H1 (cell line): Measurements from ENCODE around the gene RSAD2. TPM values are rescaled to one million over a fixed set of nuclear protein-coding genes. Genes with fewer than 3 reads are reported as not detected.

Experiments
- CTCF ChIA-PET: fragments of 300-600 bp; sonication (Branson Sonifier 250); formaldehyde crosslinking; loops from one replicate; lab custom pipeline; 2021; ENCODE audit not compliant: partially characterized antibody; lab: Charles Lee
- POLR2A ChIA-PET: fragments of 300-600 bp; sonication (Branson Sonifier 250); formaldehyde crosslinking; loops from one replicate; lab custom pipeline; 2021; ENCODE audit warnings: inconsistent platforms; ENCODE audit not compliant: partially characterized antibody; lab: Charles Lee
- DNase-seq, 2 experiments: peaks; one replicate each; pipeline versions ENCODE4 v3.0.0 to v3.0.0-alpha.2; 2010 to 2022; ENCODE audit warnings: low spot score in 2 of 2, low read depth in 1 of 2, mixed read lengths in 1 of 2
- FAIRE-seq: peaks from 2 replicates; lab custom pipeline; 2011; peaks lifted over from hg19 to GRCh38; lab: Jason Lieb, UNC
- H2AFZ ChIP-seq: 2 replicates; pipeline ENCODE4 v1.8.1; 2012; ENCODE audit warnings: low read length, inconsistent platforms
- H2AK5ac ChIP-seq: 2 replicates; pipeline ENCODE4 v1.6.1; 2013; ENCODE audit warnings: low read depth, low read length
- H2BK120ac ChIP-seq: replicated peaks from 2 replicates; pipeline ENCODE3; 2013; ENCODE audit warnings: low read depth, low read length, inconsistent platforms
- H2BK12ac ChIP-seq: 2 replicates; pipeline ENCODE4 v1.6.1; 2013; ENCODE audit warnings: low read depth, low read length
- H2BK15ac ChIP-seq: 2 replicates; pipeline ENCODE4 v1.6.1; 2013; ENCODE audit warnings: low read length
- H2BK20ac ChIP-seq: 2 replicates; pipeline ENCODE4 v1.6.1; 2013; ENCODE audit warnings: low read length
- H2BK5ac ChIP-seq: 2 replicates; pipeline ENCODE4 v1.6.1; 2013; ENCODE audit warnings: low read depth, low read length
- H3K14ac ChIP-seq: 2 replicates; pipeline ENCODE4 v1.6.1; 2013; ENCODE audit warnings: inconsistent platforms; ENCODE audit not compliant: insufficient read length
- H3K18ac ChIP-seq: 2 replicates; pipeline ENCODE4 v1.6.1; 2013; ENCODE audit warnings: low read length; ENCODE audit errors: extremely low read depth
- H3K23ac ChIP-seq: 2 replicates; pipeline ENCODE4 v1.6.1; 2013; ENCODE audit warnings: inconsistent platforms; ENCODE audit not compliant: insufficient read length
- H3K23me2 ChIP-seq: 2 replicates; pipeline ENCODE4 v1.6.1; 2013; ENCODE audit warnings: low read depth, low read length
- H3K27ac ChIP-seq: 2 replicates; pipeline ENCODE4 v1.6.1; 2011; ENCODE audit warnings: low read depth, low read length, inconsistent platforms
- H3K27me3 ChIP-seq, 4 experiments: replicated peaks in 1 of 4; 1 replicate in 1 of 4; 2 replicates in 3 of 4; pipeline versions ENCODE4 v1.6.1 to v1.8.1; 2011 to 2013; ENCODE audit warnings: low read length in 3 of 4, mild to moderate bottlenecking in 3 of 4, inconsistent platforms in 2 of 4, mixed read lengths in 2 of 4, moderate library complexity in 1 of 4; ENCODE audit not compliant: control insufficient read depth in 3 of 4, insufficient read depth in 3 of 4; ENCODE audit errors: extremely low read depth in 1 of 4
- H3K36me3 ChIP-seq, 4 experiments: 2 replicates each; pipeline versions ENCODE4 v1.6.1 to v1.8.1; 2011 to 2013; ENCODE audit warnings: mild to moderate bottlenecking in 4 of 4, low read length in 3 of 4, moderate library complexity in 2 of 4, control low read depth in 1 of 4, inconsistent platforms in 1 of 4; ENCODE audit not compliant: insufficient read depth in 4 of 4, control insufficient read depth in 2 of 4
- H3K4ac ChIP-seq: replicated peaks from 2 replicates; pipeline ENCODE3; 2013; ENCODE audit warnings: low read length, low read depth, mixed read lengths, inconsistent platforms; ENCODE audit not compliant: insufficient read length
- H3K4me1 ChIP-seq, 4 experiments: replicated peaks in 1 of 4; 1 replicate in 1 of 4; 2 replicates in 3 of 4; pipeline versions ENCODE4 v1.6.1 to v1.8.1; 2011 to 2013; ENCODE audit warnings: low read length in 3 of 4, inconsistent platforms in 2 of 4, mixed read lengths in 1 of 4; ENCODE audit not compliant: insufficient read depth in 4 of 4, control insufficient read depth in 3 of 4
- H3K4me2 ChIP-seq, 2 experiments: 2 replicates each; pipeline versions ENCODE4 v1.6.1 to v1.8.1; 2011 to 2013; ENCODE audit warnings: low read depth in 2 of 2, low read length in 2 of 2, control low read depth in 1 of 2, inconsistent platforms in 1 of 2, mild to moderate bottlenecking in 1 of 2; ENCODE audit not compliant: insufficient read depth in 1 of 2
- H3K4me3 ChIP-seq, 4 experiments: fragments of 200-600, 300-600 bp in 1 of 4; sonication (generic), shearing (Covaris generic), sonication (Bioruptor Twin) in 1 of 4; 2 replicates each; pipeline versions ENCODE4 v1.5.1 to v1.8.1; 2011 to 2016; ENCODE audit warnings: low read length in 4 of 4, low read depth in 3 of 4, control low read depth in 2 of 4, inconsistent platforms in 2 of 4, mild to moderate bottlenecking in 2 of 4, mixed read lengths in 1 of 4, moderate library complexity in 1 of 4; ENCODE audit not compliant: insufficient read depth in 2 of 4; ENCODE audit errors: extremely low read depth in 1 of 4
- H3K56ac ChIP-seq: replicated peaks from 2 replicates; pipeline ENCODE3; 2013; ENCODE audit warnings: low read depth, mild to moderate bottlenecking, mixed read lengths, low read length, inconsistent platforms; ENCODE audit not compliant: insufficient read length
- H3K79me1 ChIP-seq: 2 replicates; pipeline ENCODE4 v1.6.1; 2013; ENCODE audit warnings: low read depth, low read length, control low read depth
- H3K79me2 ChIP-seq, 2 experiments: 2 replicates each; pipeline versions ENCODE4 v1.6.1 to v1.8.1; 2012 to 2013; ENCODE audit warnings: low read length in 2 of 2, mild to moderate bottlenecking in 2 of 2, inconsistent platforms in 1 of 2; ENCODE audit not compliant: insufficient read depth in 2 of 2, control insufficient read depth in 1 of 2
- H3K9ac ChIP-seq, 4 experiments: replicated peaks in 1 of 4; 1 replicate in 1 of 4; 2 replicates in 3 of 4; pipeline versions ENCODE4 v1.6.1 to v1.8.1; 2011 to 2013; ENCODE audit warnings: low read depth in 3 of 4, low read length in 3 of 4, control low read depth in 2 of 4, mild to moderate bottlenecking in 2 of 4, moderate library complexity in 2 of 4, inconsistent platforms in 1 of 4; ENCODE audit errors: extremely low read depth in 1 of 4
- H3K9me3 ChIP-seq, 2 experiments: 2 replicates each; pipeline versions ENCODE4 v1.6.1 to v1.8.1; 2012 to 2013; ENCODE audit warnings: mild to moderate bottlenecking in 2 of 2, moderate library complexity in 2 of 2, control low read depth in 1 of 2, inconsistent platforms in 1 of 2, low read depth in 1 of 2, low read length in 1 of 2, mixed read lengths in 1 of 2; ENCODE audit not compliant: insufficient read depth in 2 of 2
- H4K20me1 ChIP-seq, 2 experiments: replicated peaks in 1 of 2; 2 replicates each; pipeline versions ENCODE3 to v1.8.1; 2011 to 2013; ENCODE audit warnings: inconsistent platforms in 2 of 2, low read length in 2 of 2, mild to moderate bottlenecking in 1 of 2; ENCODE audit not compliant: insufficient read depth in 2 of 2, control insufficient read depth in 1 of 2
- H4K5ac ChIP-seq: 2 replicates; pipeline ENCODE4 v1.6.1; 2013; ENCODE audit warnings: low read length, low read depth, mixed read lengths, inconsistent platforms; ENCODE audit not compliant: insufficient read length
- H4K8ac ChIP-seq: 2 replicates; pipeline ENCODE4 v1.8.0; 2013; ENCODE audit warnings: mild to moderate bottlenecking, moderate library complexity, low read length, inconsistent platforms; ENCODE audit not compliant: insufficient read depth; ENCODE audit errors: extremely low read depth
- H4K91ac ChIP-seq: replicated peaks from 2 replicates; pipeline ENCODE3; 2013; ENCODE audit warnings: low read length, mixed read lengths, inconsistent platforms; ENCODE audit not compliant: insufficient read length
- CTCF ChIP-seq, 3 experiments: IDR thresholded peaks; 1 replicate in 2 of 3; 2 replicates in 1 of 3; pipeline versions ENCODE4 v1.5.1 to v1.6.1; 2011; ENCODE audit warnings: low read length in 3 of 3, mild to moderate bottlenecking in 3 of 3, inconsistent platforms in 2 of 3, low read depth in 1 of 3, moderate library complexity in 1 of 3; ENCODE audit not compliant: insufficient read depth in 1 of 3; ENCODE audit errors: control extremely low read depth in 1 of 3
- POU5F1 ChIP-seq: IDR thresholded peaks from 2 replicates; pipeline ENCODE4 v1.6.1; 2011; ENCODE audit warnings: low read depth, mild to moderate bottlenecking, low read length, moderate library complexity
- RAD21 ChIP-seq, 2 experiments: IDR thresholded peaks in 1 of 2; conservative IDR thresholded peaks in 1 of 2; 2 replicates each; pipeline ENCODE4 v1.6.1; 2011; ENCODE audit warnings: low read depth in 2 of 2, low read length in 2 of 2, improper control_type of control experiment in 1 of 2, inconsistent platforms in 1 of 2, mild to moderate bottlenecking in 1 of 2, moderate library complexity in 1 of 2
- WGBS, 2 experiments: shearing (Covaris generic) in 1 of 2; methylation state at CpG; one replicate each; pipeline versions ENCODE4 v1.1.6 to v1.1.7; 2013 to 2015; ENCODE audit warnings: low lambda C conversion rate in 2 of 2, mixed read lengths in 2 of 2, inconsistent platforms in 1 of 2, low coverage in 1 of 2, missing lambda C conversion rate in 1 of 2; ENCODE audit not compliant: insufficient replicate concordance in 2 of 2, insufficient coverage in 1 of 2, insufficient read length in 1 of 2; ENCODE audit errors: extremely low coverage in 1 of 2, missing lambda C conversion rate in 1 of 2; 5-methylcytosine and 5-hydroxymethylcytosine counted together
- polyA plus RNA-seq, 7 experiments: library from polyadenylated mRNA; depleted of rRNA in 3 of 7; stranded (reverse) in 5 of 7; unstranded in 2 of 7; fragments of >200 nt in 5 of 7; fragments of 200-250 nt in 2 of 7; gene quantifications; 1 replicate in 5 of 7; 2 replicates in 1 of 7; 4 replicates in 1 of 7; pipeline versions ENCODE4 v1.2.1 to v1.2.3, GENCODE V29; 2011 to 2013; ENCODE audit warnings: missing spikeins in 2 of 7, mixed read lengths in 2 of 7
- total RNA-seq: library from RNA; stranded (reverse); fragmentation: NEBNext Ultra II Directional; extraction: Animal tissue kit (Norgen Biotek cat#: 25700); gene quantifications from 2 replicates; pipeline ENCODE4 v1.2.1, GENCODE V29; 2021

Gene RSAD2
- total and polyA plus RNA-seq, 2 of the 8 experiments (the other 6 are each of a cell fraction or from before 2014, with no cell fraction given): not detected

GRCh38 chr2:6922201-6922656 lies 44.7 kb downstream of the RSAD2 start:
- H4K5ac ChIP-seq: no peak overlapping the region
- H3K14ac ChIP-seq: no peak overlapping the region
- H3K9me3 ChIP-seq: no peaks in the 10 kb centered on the region
- peaks cover 7% of the 10 kb centered on the region; the same call in 1 of the 2 replicates for H3K79me1 ChIP-seq
- H3K23ac ChIP-seq: no peak overlapping the region
- FAIRE-seq (no peak), DNase-seq (no peak)
- peaks cover 4% of the 10 kb centered on the region; the same call in 1 of the 2 replicates for H3K23me2 ChIP-seq
- H2BK15ac ChIP-seq: no peak overlapping the region
- H2BK12ac ChIP-seq: no peak overlapping the region
- ChIA-PET POLR2A (no interaction called here), CTCF (interaction anchor here (0.7 to 3.9 kb wide), 7 partner anchors 10 to 128 kb away, joined by 3 to 16 read pairs (median 4); no protein-coding TSS in a partner anchor)
- no peaks in the 10 kb centered on the region for H3K36me3 ChIP-seq
- WGBS, 2 experiments: 89% methylated on average over 8 of the region's 8 CpGs; no CpG with 5 or more reads in 1 of the 2 experiments
- H4K91ac ChIP-seq: no peak overlapping the region
- H3K4me2 ChIP-seq: no peak overlapping the region
- H2BK120ac ChIP-seq: no peak overlapping the region
- H2BK20ac ChIP-seq: no peak overlapping the region
- H3K4ac ChIP-seq: no peak overlapping the region
- TF ChIP-seq POU5F1 (no peak), RAD21 (IDR thresholded peaks at IDR 0.05 in 1 of 2, conservative IDR thresholded peaks at IDR 0.05 in 1 of 2; ENCODE audit: low read depth in 2 of 2, low read length in 2 of 2) (peak; percentile 37 to 48), CTCF (IDR thresholded peaks at IDR 0.05; ENCODE audit: control extremely low read depth in 1 of 3, insufficient read depth in 1 of 3, low read depth in 1 of 3, low read length in 3 of 3) (peak in 2 of 3 experiments; percentile 22 to 31; a peak in 2 of 4 replicates)
- H3K27ac ChIP-seq: no peak overlapping the region
- peaks cover 2 to 10% of the 10 kb centered on the region in 2 experiments for H4K20me1 ChIP-seq
- peaks cover 0 to 6% (median 0%) of the 10 kb centered on the region in 4 experiments; a peak in 2 of 7 replicates for H3K27me3 ChIP-seq
- H3K18ac ChIP-seq: no peak overlapping the region
- H4K8ac ChIP-seq: no peak overlapping the region
- H2BK5ac ChIP-seq: no peak overlapping the region
- H3K79me2 ChIP-seq: peaks cover 0 to 20% of the 10 kb centered on the region in 2 experiments; a peak in 2 of 4 replicates
- H3K4me3 ChIP-seq: no peak overlapping the region
- H3K4me1 ChIP-seq: peaks cover 1 to 5% (median 3%) of the 10 kb centered on the region in 4 experiments; a peak in 5 of 7 replicates
- H2AK5ac ChIP-seq: no peak overlapping the region
- H3K56ac ChIP-seq: no peak overlapping the region
- no peak overlapping the region for H2AFZ ChIP-seq
- H3K9ac ChIP-seq: no peak overlapping the region
